ENCODE data around the gene LCE1B. TPM values are rescaled to one million over a fixed set of nuclear protein-coding genes. Genes with fewer than 3 reads are reported as not detected.

The LCE1B gene
- not detected in 2 replicates for total RNA-seq (2014; rRNA removed; shearing (Covaris generic))

DNA sequence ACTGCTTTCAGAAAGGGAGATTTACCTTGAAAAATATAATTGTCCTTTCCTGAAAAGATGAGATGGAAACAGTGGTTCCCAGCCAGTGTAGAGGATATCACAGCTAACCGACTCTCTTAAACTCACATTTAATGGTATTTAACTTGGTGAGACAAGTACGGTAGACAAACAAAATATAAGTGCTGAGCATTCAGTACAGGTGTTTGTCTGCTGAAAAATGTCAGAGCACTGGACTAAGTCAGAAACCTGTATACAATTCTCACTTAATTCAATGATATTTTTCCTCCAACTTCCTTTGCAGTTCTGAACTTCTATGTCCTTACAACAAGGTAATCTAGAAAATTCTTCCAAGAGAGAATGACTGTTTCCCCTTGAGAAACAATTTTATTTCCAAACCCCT lies at the start of gene LCE1B:
Gene LCE1B (plus strand): TSS at position 301 of the 400 bp plus-strand sequence. CDS start 476 bp downstream, outside the sequence.
- DNase-seq (ENCODE audit: low spot score), result no peak

GRCh38 chr1:152768847-152769533 lies 42.8 kb upstream of the LCE1B start:
- no peak for DNase-seq (ENCODE audit: low spot score)

DNA sequence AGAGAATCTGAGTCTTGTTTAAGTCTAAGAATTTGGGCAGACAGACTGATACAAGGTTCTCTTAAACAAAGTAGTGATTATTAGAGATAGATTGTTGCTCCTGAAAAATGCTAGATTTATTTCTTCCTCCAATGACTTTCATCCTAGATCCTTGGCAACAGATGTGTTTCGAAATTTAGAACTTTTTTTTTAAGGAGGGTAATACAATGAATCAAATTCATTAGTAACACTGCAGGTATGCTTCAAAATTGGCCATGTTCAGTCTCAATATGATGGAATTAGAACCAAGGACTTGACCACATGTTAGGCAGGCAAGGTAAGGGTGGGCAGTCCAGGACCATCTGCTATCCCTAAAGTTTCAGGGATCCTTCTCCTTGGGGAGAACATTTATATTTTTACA lies 41.4 kb upstream of the LCE1B start:
- no peak for DNase-seq (ENCODE audit: low spot score)

- DNase-seq (ENCODE audit: low spot score), result no peak
Measured at GRCh38 chr1:152774875-152775274, 36.9 kb upstream of the LCE1B start, which contains the start of gene LCE1F. Gene LCE1F, plus strand, starts transcription at chr1:152775140. Its CDS starts 1,232 bp downstream, at chr1:152776372.

- no peak for DNase-seq (ENCODE audit: low spot score)
Measured at GRCh38 chr1:152776361-152776760, 35.4 kb upstream of the LCE1B start.

DNA sequence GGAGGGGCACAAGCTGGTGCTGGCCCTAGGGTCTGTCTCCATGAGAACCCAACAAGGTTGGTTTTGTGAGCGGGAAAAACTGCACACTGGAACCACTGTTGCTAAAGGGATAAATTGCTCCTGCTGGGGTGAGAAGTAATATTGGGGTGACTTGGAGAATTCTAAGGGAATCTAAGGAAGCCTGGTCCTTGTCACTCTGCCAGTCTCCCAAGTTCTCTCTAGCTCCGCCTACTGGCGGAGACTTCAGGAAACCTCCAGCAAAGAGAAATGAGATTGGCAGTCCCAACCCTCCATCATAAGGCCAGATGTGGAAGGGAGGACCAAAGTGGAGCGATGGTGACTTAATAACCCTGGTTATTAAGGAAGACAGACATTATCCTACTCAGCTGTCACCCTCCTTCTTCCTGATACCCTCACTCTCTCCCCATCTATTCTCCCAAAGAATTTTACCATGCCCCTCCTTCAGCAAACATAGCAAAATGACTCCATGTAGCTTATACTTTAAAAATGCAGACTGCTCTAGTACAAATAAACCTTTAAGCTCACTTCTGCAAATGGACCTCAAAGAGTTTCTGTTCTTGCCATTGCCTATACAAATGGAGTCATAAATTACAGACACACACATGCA lies 34.1 kb upstream of the LCE1B start:
- DNase-seq (ENCODE audit: low spot score), result peak; percentile 20

DNA sequence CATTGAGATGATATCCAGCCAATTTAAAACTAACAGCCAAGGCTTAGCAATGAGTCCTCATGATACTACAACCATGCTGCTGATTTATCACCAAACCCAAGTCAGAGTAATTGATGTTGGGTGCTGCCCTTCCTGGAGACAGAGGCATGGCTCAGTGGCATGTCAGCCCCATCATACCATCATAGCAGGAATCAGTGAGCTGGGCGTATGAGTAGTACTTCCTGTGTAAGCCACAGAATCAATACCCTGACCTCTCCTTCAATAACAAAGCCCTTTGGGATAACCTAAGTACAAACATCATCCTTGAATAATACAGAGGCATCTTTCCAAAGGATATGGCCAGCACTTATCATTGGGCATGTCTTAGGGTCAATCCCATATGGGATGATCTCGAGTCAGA lies 28.7 kb upstream of the LCE1B start:
- no peak for DNase-seq (ENCODE audit: low spot score)

DNA sequence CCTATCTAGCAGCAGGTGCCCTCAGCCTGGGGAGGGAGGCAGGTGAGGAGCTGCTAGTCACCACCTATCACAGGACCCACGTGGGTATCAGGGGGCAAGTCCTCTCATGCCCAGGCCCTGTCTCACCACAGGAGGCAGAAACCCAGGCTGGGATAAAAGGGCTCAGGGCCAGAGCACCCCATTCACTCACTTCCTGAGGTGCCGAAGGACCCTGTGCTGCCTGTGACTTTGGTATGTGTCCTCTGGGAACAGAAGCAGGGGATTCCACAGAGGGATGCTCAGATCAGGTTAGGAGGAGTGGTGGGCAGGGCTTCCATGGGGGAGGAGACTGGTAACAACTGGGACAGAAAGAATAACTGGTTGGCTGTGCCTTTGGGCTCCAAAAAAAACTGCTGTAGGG lies 25.7 kb upstream of the LCE1B start, which contains the start of gene LCE1E:
Gene LCE1E (plus strand): TSS at position 181 of the 400 bp plus-strand sequence. CDS start 1,043 bp downstream, outside the sequence.
- DNase-seq (ENCODE audit: low spot score), result no peak

DNA sequence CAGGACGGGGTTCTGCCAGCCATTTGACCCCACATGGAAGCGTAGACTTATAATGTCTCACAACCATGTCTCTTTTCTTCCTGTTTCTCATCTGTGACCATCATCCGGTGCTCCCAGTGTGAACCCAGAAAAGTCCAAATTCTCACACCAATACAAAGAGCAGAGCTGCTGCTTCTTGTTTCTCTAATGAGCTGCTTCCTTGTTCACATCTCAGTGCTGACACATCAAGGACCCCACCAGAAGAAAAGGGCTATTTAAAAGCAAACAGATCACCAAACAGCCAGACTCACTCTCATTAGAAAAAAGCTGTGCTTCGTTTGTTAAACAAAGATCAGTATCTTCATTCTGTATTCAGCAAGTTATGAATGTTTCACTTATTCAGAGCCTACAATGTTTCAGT lies 16.1 kb upstream of the LCE1B start:
- DNase-seq (ENCODE audit: low spot score), result no peak

DNA sequence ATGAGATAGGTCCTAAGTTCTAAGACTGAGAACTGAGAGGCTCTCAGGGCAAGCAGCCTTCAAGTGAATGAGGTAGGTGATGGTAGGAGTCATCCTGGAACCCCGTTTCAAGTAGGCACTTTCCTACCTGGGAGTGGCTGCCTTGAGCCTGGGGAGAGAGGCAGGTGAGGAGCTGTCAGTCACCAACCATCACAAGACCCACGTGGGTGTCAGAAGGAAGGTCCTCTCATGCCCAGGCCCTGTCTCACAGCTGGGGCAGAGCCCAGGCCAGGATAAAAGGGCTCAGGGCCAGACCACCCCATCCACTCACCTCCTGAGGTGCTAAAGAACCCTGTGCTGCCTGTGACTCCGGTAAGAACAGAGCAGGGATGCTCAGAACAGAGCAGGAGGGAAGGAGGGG lies 15.3 kb upstream of the LCE1B start, which contains the start of gene LCE1D:
Gene LCE1D (plus strand): TSS at position 301 of the 400 bp plus-strand sequence. CDS start 1,074 bp downstream, outside the sequence.
- no peak for DNase-seq (ENCODE audit: low spot score)

DNA sequence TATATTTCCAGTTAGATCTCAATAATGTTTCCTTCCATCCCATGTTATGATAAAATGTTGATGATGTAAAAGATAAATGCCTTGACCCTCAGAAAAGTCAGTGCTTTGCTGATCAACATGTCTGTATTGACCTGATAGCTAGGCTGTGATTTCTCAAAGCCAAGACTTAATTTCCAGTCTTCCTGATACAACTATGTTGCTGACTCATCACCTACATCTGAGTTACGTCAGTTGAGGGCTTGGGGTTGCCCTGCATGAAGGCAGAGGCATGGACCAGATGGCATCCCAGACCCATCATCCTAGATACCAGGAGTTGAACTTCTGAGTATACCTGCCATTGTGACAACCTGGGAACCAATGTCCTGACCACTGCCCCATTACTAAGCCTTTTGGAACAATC lies 10.4 kb upstream of the LCE1B start:
- DNase-seq (ENCODE audit: low spot score), result no peak

- no peak for DNase-seq (ENCODE audit: low spot score)
Measured at GRCh38 chr1:152806576-152806975, 5.2 kb upstream of the LCE1B start, which contains the start of gene LCE1C. Gene LCE1C, minus strand, starts transcription at chr1:152806651. Its CDS starts 1,173 bp downstream, at chr1:152805478.

DNA sequence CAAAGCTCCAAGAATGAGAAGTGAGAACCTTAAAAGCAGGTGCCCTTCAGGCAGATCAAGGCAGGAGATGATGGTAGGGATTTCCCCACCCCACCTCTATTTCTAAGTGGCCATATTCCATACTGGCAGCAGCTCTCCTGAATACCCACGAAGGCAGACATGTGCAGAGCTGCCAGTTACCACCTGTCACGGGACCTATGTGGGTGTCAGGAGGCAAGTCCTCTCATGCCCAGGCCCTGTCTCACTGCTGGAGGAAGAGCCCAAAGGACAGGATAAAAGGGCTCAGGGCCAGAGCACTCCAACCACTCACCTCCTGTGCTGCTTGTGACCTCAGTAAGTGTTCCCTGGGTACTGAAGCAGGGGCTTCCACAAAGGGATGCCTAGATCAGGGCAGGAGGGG lies 721 bp upstream of the LCE1B start:
- DNase-seq (ENCODE audit: low spot score), result no peak

DNA sequence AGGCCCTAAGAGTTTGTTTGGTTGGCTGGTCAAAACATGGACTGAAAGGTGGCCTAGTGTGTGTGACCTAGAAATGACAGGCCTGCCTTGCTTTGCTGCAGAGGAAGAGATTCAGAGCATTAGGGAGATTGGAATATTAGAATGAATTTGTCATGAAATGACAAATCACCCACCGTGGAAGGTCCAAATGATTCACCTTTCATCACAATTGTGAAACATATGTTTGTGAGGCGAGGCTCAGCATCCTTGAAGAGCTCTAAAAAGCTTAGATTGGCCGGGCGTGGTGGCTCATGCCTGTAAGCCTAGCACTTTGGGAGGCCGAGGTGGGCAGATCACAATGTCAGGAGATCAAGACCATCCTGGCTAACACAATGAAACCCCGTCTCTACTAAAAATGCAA lies 5.5 kb downstream of the LCE1B start:
- no peak for DNase-seq (ENCODE audit: low spot score)

DNA sequence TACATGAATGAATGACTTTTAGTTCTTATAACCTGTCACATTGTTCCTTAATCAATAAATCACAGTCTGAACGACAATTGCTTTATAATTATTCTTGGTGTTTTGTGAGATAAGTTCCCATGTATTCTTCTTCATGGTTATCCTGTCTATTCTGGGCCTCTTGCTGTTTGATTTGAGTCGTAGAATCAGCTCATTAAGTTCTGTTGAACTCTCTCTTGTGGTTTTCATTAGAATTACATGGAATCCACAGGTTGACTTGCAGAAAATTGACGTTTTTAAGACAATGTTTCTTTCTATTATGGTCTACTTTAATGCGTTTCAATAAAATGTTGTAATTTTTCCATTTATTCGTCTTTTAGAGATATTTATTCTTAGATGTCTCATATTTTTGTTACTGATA lies 11.5 kb downstream of the LCE1B start:
- no peak for DNase-seq (ENCODE audit: low spot score)

DNA sequence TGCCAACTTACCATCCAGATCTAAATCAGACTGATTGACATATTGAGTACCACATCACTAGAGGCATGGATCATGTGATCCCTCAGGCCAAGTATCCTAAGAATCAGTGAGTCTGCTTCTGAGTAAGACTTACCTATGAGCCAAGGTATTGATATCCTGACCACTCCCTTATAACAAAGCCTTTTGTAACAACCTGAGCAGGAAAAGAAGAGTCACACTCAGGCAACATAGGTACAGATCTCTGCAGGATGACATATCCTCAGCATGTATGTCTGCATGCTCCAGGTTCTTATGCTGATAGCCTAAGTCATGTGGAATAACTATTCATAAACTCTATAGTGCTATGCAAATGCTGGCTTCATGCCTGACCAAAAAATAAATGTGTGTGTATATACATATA lies 13.2 kb downstream of the LCE1B start:
- no peak for DNase-seq (ENCODE audit: low spot score)

GRCh38 chr1:152827173-152827572 lies 15.4 kb downstream of the LCE1B start, which contains the start of gene LCE1A:
Gene LCE1A, plus strand, starts transcription at chr1:152827473. Its CDS starts 0 bp downstream, at chr1:152827473.
- DNase-seq (ENCODE audit: low spot score), result no peak

DNA sequence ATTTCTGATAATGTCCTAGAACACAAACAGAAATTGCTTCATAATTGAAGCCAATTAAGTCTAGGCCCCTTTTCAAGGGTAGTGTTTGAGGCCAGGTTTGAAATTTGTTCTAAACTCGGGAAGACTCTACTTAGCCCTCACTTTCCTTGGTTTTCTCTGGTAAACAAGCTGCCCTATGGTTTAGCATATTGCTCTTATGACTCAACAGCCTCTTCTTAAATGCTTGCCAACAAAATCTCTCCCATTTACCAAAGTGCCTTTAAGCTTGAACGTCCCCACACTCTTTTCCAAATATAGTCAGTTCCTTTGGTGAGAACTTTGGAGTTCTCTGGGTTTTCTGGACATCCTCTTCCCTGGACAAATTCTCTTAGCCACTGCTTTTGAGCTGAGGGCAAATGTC lies 25.1 kb downstream of the LCE1B start:
- no peak for DNase-seq (ENCODE audit: low spot score)

- DNase-seq (ENCODE audit: low spot score), result no peak
Measured at GRCh38 chr1:152842556-152842955, 30.8 kb downstream of the LCE1B start, which contains the start of gene LCE6A. Gene LCE6A, plus strand, starts transcription at chr1:152842856. Its CDS starts 665 bp downstream, at chr1:152843521.

DNA sequence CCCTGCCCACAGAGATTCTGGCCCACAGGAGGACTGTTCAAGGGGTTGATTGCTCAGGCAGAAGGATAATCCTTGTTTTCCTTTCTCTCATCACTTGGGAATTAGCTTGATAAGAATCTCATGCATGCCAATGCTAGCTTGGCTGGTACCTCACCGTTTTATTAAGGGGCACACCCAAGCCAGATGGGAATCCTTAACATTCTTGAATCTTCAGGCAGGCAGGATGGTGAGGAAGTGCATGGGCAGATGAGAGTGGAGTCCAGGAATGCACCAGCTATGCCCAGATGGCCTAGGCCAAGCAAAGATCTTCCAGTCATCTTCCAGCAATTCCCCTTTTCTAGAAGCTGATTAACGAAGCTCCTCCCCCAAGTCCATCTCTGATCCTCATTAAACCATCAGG lies 43.9 kb downstream of the LCE1B start:
- peak; percentile 26 for DNase-seq (ENCODE audit: low spot score)

DNA sequence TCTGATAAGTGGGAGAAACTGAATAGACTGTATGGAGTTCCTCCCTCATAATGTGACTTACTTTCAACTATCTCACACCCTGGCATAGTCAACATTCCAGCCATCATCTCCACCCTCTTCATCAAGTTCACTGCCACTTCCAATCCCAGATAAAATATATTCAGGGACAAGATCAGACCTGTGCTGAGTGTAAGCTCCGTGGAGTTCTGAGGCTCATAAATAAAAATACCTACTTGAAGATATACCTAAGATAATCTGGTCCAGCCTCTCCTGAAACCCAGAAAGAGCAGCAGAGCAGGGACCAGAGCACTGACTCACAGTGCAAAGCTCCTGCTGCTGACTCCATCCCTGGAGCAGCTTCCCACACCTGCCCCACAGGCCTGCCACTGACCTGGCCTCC lies 46.3 kb downstream of the LCE1B start:
- DNase-seq (ENCODE audit: low spot score), result no peak

DNA sequence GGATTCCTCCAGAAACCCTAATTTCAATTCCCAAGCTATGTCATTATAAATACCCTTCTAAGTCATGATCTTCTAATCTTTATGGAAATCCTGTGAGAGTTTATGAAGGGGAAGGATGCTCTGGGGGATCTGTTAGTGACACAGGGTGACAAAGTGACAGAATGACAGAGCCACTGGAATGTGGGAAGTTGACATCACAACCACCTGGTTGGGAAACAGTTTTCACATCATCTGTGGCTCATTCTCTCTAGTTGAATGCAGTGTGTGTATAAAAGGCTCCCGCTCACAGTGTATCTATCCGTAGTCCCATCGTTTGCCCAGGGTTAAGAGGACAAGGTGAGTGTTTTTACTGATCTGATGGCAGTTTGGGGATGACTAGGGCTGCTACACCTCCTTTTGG lies 47.9 kb downstream of the LCE1B start, which contains the start of gene LCE7A:
Gene LCE7A (plus strand): TSS at position 301 of the 400 bp plus-strand sequence. CDS start 702 bp downstream, outside the sequence.
- DNase-seq (ENCODE audit: low spot score), result no peak

DNA sequence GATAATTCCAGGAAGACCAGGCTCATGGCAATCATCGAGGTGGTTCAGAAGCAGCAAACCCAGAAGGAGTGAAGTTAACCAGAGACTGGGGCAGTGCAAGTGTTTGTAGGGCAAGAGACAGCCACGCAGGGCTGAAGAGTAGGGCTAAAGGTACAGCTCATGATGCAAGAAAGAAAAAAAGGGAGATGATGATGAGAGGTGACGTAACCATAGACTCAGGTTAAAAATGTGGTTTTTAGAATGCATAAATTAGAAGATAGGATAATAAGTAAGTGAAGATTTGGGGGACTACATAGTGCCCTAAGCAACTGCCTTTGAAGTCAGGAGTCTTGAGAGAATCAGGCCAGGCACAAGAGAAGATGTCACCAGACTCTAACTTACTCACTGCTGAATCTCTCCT lies 48.4 kb downstream of the LCE1B start:
- DNase-seq (ENCODE audit: low spot score), result no peak

Measured in A172 (cell line).